Activated gamma-delta T cell treated with Interleukin-2 at 50 U/mL for 16 hours (primary cell): ENCODE data around the gene OPRL1.
"Not testable (repeated sequence)": the region's sequence is repeated elsewhere in the genome, so short reads cannot be mapped to it uniquely, and the experiment has no call there.

Experiments used
- DNase-seq: peaks from one replicate; pipeline ENCODE4 v3.0.0-alpha.2; 2020

The OPRL1 gene

DNA sequence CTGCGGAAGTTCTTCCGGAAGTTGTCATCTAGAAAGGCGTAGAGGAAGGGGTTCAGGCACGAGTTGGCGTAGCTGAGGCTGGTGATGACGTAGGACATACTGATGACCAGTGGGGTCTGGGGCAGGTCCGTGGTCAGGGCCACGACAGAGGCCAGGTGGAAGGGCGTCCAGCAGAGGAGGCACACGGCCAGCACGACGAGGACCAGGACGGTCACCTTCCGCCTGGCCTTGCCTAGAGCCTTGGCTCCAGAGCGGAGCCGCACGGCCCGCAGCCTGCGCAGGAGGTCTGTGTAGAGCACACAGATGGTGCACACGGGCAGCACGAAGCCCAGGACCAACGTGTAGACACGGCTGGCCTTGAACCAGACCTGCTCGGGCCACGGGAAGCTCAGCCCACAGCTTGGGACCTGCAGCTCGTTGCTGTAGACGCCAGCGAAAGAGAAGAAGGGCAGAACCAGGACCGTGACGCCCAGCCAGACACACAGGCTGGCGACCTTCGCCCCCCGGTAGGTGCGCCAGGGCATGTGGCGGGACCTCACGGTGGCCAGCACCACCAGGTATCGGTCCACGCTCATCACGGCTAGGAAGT, 26.1 kb downstream of the OPRL1 start:
- no peak for DNase-seq

- no peak for DNase-seq
Measured at GRCh38 chr20:64106435-64106961, 26.6 kb downstream of the OPRL1 start.

GRCh38 chr20:64106981-64107735, 27.3 kb downstream of the OPRL1 start, which contains the start of gene NPBWR2:
Gene NPBWR2 (minus strand): TSS chr20:64107565. CDS start chr20:64106831, 734 bp downstream.
- DNase-seq, result peak; percentile 10

DNA sequence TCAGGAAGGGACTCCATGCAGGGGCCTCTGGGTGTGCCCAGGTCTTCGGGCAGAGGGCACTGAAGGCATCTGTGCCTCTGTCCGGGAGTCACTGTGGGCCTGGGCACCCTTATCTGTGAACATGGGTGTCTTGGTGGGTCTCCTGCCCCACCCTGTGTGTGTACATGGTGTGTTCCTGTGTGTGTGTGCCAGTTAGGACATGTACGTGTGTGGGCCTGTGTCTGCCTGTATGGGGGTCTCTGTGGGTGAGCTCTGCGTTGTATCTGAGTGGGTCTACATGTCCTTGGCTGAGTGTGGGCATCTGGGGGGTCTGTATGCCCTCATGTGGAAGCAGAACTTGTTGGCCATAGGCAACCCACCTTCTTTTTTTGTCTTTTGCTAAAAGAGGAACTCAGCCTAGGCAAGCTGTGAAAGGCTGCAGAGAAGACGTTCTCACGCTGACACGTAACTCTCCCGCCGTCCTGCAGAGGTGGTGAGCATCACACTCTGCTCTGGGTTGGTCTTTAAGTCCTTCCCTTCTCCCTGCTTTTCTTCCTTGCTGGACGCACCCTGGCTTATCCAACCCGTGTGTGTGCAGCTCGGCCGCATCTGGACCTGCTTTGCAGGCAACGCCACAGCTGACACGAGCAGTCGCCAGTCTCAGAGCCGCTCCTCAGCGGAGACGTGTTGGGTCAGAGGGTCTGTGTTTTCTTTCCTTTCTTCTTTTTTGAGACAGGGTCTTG, 28.0 kb downstream of the OPRL1 start:
- DNase-seq, result peak; percentile 1

GRCh38 chr20:64108731-64109681, 29.1 kb downstream of the OPRL1 start:
- DNase-seq, result no peak

GRCh38 chr20:64109831-64110391, 30.0 kb downstream of the OPRL1 start:
- DNase-seq, result no peak

- DNase-seq, result no peak
Measured at GRCh38 chr20:64110411-64111068, 30.7 kb downstream of the OPRL1 start.

GRCh38 chr20:64111841-64112641, 32.2 kb downstream of the OPRL1 start:
- no peak for DNase-seq

DNA sequence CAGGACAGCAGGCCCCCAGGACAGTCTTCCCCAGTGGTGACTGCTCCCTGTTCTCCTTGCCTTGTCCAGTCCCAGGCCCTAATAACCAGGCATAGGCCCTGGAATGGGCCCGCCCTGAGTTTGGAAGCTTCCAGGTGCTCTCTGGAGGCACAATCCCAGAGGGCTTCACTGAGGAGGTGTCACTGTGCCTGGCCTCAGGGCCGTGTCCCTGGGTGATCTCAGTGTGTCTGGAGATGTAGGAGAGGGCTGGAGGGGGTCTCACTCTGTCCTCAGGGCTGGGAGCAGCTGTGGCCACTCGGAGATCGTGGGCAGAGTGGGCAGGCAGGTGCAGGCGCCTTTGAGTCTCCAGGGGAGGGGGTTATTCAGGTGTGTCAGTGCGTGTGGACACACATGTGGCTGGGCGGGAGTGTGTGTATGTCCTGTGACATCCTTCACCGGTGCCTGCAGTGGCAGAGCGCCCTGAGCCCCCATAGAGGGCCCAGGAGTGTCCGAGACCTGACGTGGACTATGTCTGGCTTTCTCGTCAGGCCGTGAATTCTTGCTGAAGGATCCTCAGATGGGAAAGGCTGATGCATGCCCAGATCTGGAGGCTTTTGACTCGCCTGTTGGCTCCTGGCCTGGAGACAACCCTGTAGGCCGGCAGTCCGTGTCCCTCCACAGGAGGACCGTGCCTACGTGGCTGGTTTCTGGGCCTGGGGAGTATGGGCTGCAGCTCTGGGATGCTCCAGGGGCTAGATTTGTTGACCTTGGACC, 33.0 kb downstream of the OPRL1 start:
- no peak for DNase-seq

DNA sequence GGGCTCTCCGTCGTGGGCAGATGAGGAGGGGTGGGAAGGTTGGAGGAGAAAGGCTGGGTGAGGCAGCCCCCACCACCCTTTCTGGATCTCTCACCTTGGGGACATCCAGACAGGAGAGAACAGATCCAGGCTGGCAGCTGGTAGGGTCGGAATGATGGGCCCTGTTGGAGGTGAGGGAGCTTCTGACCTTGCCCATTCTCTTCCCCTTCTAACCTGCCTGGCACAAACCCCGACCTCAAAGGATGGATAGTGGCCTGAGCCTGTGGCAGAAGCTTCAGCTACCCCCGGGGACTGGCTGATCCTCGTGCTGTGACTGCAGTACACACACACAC, 33.5 kb downstream of the OPRL1 start:
- no peak for DNase-seq

- DNase-seq, result no peak
Measured at GRCh38 chr20:64113796-64114355, 34.0 kb downstream of the OPRL1 start.

- no peak for DNase-seq
Measured at GRCh38 chr20:64114356-64114971, 34.6 kb downstream of the OPRL1 start.

GRCh38 chr20:64115171-64115911, 35.5 kb downstream of the OPRL1 start:
- DNase-seq, result no peak

DNA sequence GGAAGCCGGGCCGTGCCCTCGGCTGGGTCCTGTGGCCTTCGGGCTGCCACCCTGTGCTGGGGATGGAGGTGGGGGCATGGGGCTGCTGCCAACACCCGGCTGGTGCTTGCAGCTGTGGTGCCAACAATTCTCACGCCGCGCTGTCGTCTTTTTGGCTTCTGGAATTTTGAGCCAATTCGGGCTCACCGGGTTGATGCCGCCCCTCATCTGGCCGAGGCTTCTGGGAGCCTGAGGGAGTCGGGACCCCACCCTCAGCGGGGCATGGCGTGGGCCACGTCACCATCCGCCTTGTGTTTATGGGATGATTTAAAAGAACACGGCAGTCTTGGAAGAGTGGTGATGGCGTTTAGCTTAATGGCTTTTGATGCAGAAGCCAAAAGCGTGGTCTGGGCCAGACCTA, 36.1 kb downstream of the OPRL1 start:
- DNase-seq, result no peak

DNA sequence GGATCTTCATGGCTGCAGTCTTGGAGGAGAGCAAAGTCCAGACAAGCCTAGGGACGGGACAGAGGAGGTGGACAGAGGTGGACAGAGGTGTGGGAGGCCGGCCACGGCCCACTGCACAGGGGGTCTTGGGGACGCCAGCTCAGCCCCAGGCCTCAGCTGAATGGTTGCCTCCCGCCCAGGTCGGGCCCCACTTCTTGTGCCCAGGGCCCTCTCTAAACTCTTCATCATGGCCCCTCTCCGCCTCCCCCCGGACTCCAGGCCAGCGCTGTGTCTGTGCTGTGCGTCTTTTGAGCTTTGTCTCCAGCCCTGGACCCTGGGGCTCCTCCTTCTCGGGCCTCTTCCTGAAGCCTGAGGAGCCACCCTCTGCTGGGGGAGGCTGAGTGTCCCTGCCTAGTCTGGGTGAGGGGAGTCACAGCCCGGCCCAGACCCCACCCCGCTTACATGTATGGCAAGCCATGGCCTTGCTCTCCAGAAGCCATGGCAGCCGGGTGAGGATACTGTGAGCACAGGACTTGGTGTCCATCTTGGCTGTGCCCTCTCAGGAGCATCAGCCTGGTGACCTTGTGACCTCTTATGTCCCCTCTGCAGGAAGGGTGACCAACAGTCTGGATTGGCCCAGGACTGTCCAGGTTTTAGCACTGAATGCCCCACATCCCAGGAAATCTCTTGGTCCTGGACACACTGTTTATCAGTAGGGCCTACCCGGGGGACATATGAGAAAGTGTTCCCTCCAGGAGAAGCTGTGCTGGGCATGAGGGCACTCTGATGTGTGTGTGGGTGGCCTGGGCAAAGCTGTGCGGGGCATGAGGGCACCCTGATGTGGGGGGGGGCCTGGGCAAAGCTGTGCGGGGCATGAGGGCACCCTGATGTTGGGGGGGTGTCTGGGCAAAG, 36.9 kb downstream of the OPRL1 start:
- DNase-seq, result no peak

DNA sequence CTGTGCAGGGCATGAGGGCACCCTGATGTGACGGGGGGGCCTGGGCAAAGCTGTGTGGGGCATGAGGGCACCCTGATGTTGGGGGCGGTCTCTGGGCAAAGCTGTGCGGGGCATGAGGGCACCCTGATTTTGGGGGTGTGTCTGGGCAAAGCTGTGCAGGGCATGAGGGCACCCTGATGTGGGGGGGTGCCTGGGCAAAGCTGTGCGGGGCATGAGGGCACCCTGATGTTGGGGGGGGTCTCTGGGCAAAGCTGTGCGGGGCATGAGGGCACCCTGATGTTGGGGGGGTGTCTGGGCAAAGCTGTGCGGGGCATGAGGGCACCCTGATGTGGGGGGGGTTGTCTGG, 37.5 kb downstream of the OPRL1 start:
- not testable (repeated sequence) for DNase-seq

GRCh38 chr20:64119301-64119680, 39.4 kb downstream of the OPRL1 start:
- no peak for DNase-seq
